Measurements from ENCODE around the gene VCL. TPM values are rescaled to one million over a fixed set of nuclear protein-coding genes. Genes with fewer than 3 reads are reported as not detected.

The VCL gene
- total and polyA plus RNA-seq, 9 of the 15 experiments (the other 6 are each of a cell fraction or from before 2014, with no cell fraction given): 29.8 to 186 (median 76.4) TPM

DNA sequence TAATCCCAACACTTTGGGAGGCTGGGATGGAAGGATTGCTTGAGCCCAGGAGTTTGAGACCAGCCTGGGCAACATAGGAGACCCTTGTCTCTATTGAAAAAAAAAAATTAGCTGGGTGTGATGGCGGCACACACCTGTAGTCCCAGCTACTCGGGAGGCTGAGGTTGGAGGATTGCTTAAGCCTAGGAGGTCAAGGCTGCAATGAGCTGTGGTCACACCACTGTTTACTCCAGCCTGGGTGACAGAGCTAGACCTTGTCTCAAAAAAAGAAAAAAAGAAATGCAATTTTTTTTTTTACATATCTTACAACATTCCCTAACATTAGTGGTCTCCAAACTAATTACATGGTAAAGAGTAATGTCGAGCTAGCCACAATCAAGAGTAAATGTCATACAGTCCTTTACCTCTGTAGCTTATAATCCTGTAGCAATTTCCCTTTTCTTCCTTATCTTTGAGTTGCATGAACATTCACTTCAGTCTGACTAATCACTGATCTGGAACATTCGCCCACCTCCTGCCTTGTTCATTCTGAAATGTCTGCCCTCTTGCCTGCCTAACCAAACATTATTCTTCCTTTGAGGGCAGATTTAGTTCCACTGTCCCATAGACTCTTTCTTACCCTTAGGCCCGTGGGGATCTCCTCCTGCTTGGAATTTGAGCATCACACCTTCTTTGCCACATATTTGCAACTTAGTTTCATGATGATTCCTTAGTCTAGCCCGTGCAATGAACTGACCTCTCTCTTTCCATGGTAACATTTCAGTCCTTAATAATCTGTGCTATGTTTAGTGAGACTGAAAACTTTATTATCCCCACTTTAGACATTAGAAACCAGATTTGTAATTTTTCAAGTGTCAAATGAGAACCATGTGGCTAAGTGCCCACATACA is 4.8 kb upstream of the VCL start (continued):
- TF ChIP-seq, protein P1, sequence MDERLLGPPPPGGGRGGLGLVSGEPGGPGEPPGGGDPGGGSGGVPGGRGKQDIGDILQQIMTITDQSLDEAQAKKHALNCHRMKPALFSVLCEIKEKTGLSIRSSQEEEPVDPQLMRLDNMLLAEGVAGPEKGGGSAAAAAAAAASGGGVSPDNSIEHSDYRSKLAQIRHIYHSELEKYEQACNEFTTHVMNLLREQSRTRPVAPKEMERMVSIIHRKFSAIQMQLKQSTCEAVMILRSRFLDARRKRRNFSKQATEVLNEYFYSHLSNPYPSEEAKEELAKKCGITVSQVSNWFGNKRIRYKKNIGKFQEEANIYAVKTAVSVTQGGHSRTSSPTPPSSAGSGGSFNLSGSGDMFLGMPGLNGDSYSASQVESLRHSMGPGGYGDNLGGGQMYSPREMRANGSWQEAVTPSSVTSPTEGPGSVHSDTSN (CRISPR knock-in tag; IDR thresholded peaks at IDR 0.05; ENCODE audit: low read depth): no peak
- TF ChIP-seq, protein P1 (tag; conservative IDR thresholded peaks at IDR 0.05; ENCODE audit: low read depth): peak; percentile 44; the same call in 1 of the 2 replicates
- no peak for TF ChIP-seq ADNP (tag; IDR thresholded peaks at IDR 0.05)

GRCh38 chr10:73995035-73995358 is 2.9 kb upstream of the VCL start:
- H3K9me1 ChIP-seq (ENCODE audit: control insufficient read depth, insufficient read depth, low read length): no peaks in the 10 kb centered on the region
- intact Hi-C loops (cut with micrococcal nuclease) (loop anchor here (5.0 kb wide), 1 partner anchor 87 kb away; no protein-coding TSS in a partner anchor), in situ Hi-C loops (cut with MboI) (no loop called here)
- H4K20me1 ChIP-seq (replicated peaks; ENCODE audit: control insufficient read depth, insufficient read depth, low read length): peaks cover 12% of the 10 kb centered on the region; the same call in 1 of the 2 replicates
- ChIA-PET CTCF (ENCODE audit: low intra/inter-chr PET ratio) (no interaction called here), POLR2A (interaction anchor here (0.7 to 1.5 kb wide), 9 partner anchors 9 to 195 kb away, joined by 3 to 13 read pairs (median 5); no protein-coding TSS in a partner anchor)
- peaks cover 22% of the 10 kb centered on the region for H3K79me2 ChIP-seq (ENCODE audit: control insufficient read depth, insufficient read depth, low read length)
- H3K27me3 ChIP-seq (ENCODE audit: control insufficient read depth in 2 of 2, insufficient read depth in 2 of 2, low read length in 2 of 2): no peaks in the 10 kb centered on the region; a peak in 1 of 5 replicates
- BruUV-seq (replicated peaks): no TSS peak
- H3K4me1 ChIP-seq (replicated peaks in 1 of 2; ENCODE audit: control insufficient read depth in 2 of 2, insufficient read depth in 2 of 2, low read length in 2 of 2): peaks cover 53 to 57% of the 10 kb centered on the region in 2 experiments
- H3K27ac ChIP-seq (ENCODE audit: extremely low read depth, low read depth, low read length): peak overlapping the region; percentile 68; the same call in 2 of the 3 replicates
- H3K9ac ChIP-seq (ENCODE audit: insufficient read depth in 1 of 2, low read depth in 2 of 2, low read length in 2 of 2): peak overlapping the region in 1 of 2 experiments; percentile 27; a peak in 2 of 4 replicates
- peaks cover 10% of the 10 kb centered on the region for H3K36me3 ChIP-seq (ENCODE audit: control insufficient read depth, insufficient read depth, low read length)
- WGBS (ENCODE audit: insufficient coverage, low coverage, missing lambda C conversion rate): 8% methylated on average over 2 of the region's 2 CpGs
- DNase-seq (ENCODE audit: extremely low read depth in 1 of 4, low spot score in 3 of 4) (no peak), ATAC-seq (no peak), FAIRE-seq (no peak)
- H3K4me3 ChIP-seq: no peak overlapping the region
- peak overlapping the region; percentile 75 for H2AFZ ChIP-seq (ENCODE audit: low read depth, low read length)
- no peaks in the 10 kb centered on the region for H3K9me3 ChIP-seq (replicated peaks; ENCODE audit: control insufficient read depth, insufficient read depth, low read depth, low read length)
- peak overlapping the region; percentile 36 for H3K4me2 ChIP-seq (ENCODE audit: insufficient read depth, low read length)
- TF ChIP-seq NR2F6 (CRISPR knock-in tag; IDR thresholded peaks at IDR 0.05): no peak
- no peak for TF ChIP-seq ZNF384 (IDR thresholded peaks at IDR 0.05; ENCODE audit: low read depth, low read length)
- TF ChIP-seq NR2C2 (CRISPR knock-in tag; IDR thresholded peaks at IDR 0.05): no peak
- no peak for TF ChIP-seq NR2C2 (tag; IDR thresholded peaks at IDR 0.05)
- no peak for TF ChIP-seq MAFK (IDR thresholded peaks at IDR 0.05; ENCODE audit: low read length)
- TF ChIP-seq ZNF717 (CRISPR knock-in tag; IDR thresholded peaks at IDR 0.05): no peak
- TF ChIP-seq GATA2 (CRISPR knock-in tag; IDR thresholded peaks at IDR 0.05): no peak
- TF ChIP-seq ETS1 (conservative IDR thresholded peaks at IDR 0.05; ENCODE audit: control insufficient read depth, low read depth, low read length): no peak
- no peak for TF ChIP-seq FOXA1 (IDR thresholded peaks at IDR 0.05; ENCODE audit: borderline replicate concordance)
- TF ChIP-seq IRF2 (CRISPR knock-in tag; IDR thresholded peaks at IDR 0.05): no peak

All from K562 (cell line).